CD4-positive, alpha-beta T cell treated with Interleukin-10 for 1 hour (primary cell): ENCODE results near the gene CHST8.
"Not testable (repeated sequence)": the region's sequence is repeated elsewhere in the genome, so short reads cannot be mapped to it uniquely, and the experiment has no call there.

Source experiments
- DNase-seq: peaks from one replicate; pipeline ENCODE4 v3.0.0-alpha.2; 2020

The CHST8 gene

GRCh38 chr19:33693678-33694077, 71.9 kb downstream of the CHST8 start:
- no peak for DNase-seq

- not testable (repeated sequence) for DNase-seq
Measured at GRCh38 chr19:33695547-33695946, 73.8 kb downstream of the CHST8 start.

GRCh38 chr19:33697766-33698165, 76.0 kb downstream of the CHST8 start:
- no peak for DNase-seq

GRCh38 chr19:33698576-33699435, 77.1 kb downstream of the CHST8 start:
- DNase-seq: no peak

GRCh38 chr19:33699754-33700407, 78.1 kb downstream of the CHST8 start:
- DNase-seq: no peak

GRCh38 chr19:33700408-33701013, 78.8 kb downstream of the CHST8 start:
- DNase-seq: no peak

- DNase-seq: no peak
Measured at GRCh38 chr19:33701565-33701964, 79.8 kb downstream of the CHST8 start.

- DNase-seq: no peak
Measured at GRCh38 chr19:33702606-33703437, 81.1 kb downstream of the CHST8 start.

- DNase-seq: no peak
Measured at GRCh38 chr19:33703438-33703750, 81.6 kb downstream of the CHST8 start.

- no peak for DNase-seq
Measured at GRCh38 chr19:33703821-33704220, 82.1 kb downstream of the CHST8 start.

- DNase-seq: no peak
Measured at GRCh38 chr19:33704271-33704670, 82.5 kb downstream of the CHST8 start.

- no peak for DNase-seq
Measured at GRCh38 chr19:33705090-33705847, 83.5 kb downstream of the CHST8 start.

- no peak for DNase-seq
Measured at GRCh38 chr19:33705860-33706259, 84.1 kb downstream of the CHST8 start.

- DNase-seq: no peak
Measured at GRCh38 chr19:33706631-33707030, 84.9 kb downstream of the CHST8 start.

GRCh38 chr19:33712268-33712667, 90.5 kb downstream of the CHST8 start:
- DNase-seq: no peak

GRCh38 chr19:33713194-33713593, 91.4 kb downstream of the CHST8 start:
- DNase-seq: no peak

- no peak for DNase-seq
Measured at GRCh38 chr19:33714149-33714548, 92.4 kb downstream of the CHST8 start.

- DNase-seq: no peak
Measured at GRCh38 chr19:33715462-33715861, 93.7 kb downstream of the CHST8 start.

GRCh38 chr19:33717878-33718277, 96.1 kb downstream of the CHST8 start:
- no peak for DNase-seq

GRCh38 chr19:33718651-33719254, 97.0 kb downstream of the CHST8 start:
- no peak for DNase-seq

GRCh38 chr19:33719366-33720154, 97.8 kb downstream of the CHST8 start:
- no peak for DNase-seq
